ENCODE data around the gene MSI2.

Gene MSI2

DNA sequence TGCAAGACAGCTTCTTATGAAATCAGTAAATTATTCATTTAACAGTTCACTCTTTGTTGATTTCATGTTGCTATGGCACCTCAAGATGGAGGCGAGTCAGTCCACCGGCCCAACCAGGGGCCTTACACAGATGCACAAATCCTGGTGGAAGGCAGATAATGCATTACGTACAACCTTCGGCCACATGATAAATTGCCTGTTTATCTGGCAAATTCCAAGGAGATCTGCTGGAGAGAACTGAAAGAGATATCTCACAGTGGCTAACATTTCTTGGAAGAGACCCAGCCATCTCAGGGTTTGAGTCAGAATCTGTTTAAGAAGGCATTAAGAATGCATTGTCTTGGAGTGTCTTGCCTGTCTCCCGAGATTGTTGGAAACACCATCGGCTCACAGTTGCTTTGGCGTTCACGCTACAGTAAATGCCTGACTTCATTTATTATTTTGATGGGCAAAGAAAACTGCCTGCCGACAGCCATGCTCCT, 225.6 kb downstream of the MSI2 start:
- TF ChIP-seq CSDC2 (CRISPR knock-in tag; IDR thresholded peaks at IDR 0.05) (peak; percentile 41; the same call in 1 of the 2 replicates), POU6F1 (CRISPR knock-in tag; IDR thresholded peaks at IDR 0.05; ENCODE audit: borderline replicate concordance, low read depth) (no peak), OSR1 (CRISPR knock-in tag; IDR thresholded peaks at IDR 0.05) (no peak), PATZ1 (CRISPR knock-in tag; IDR thresholded peaks at IDR 0.05; ENCODE audit: borderline replicate concordance) (no peak), RARB (CRISPR knock-in tag; IDR thresholded peaks at IDR 0.05) (peak; percentile 48; the same call in 1 of the 2 replicates), TOX (CRISPR knock-in tag; IDR thresholded peaks at IDR 0.05; ENCODE audit: borderline replicate concordance) (peak; percentile 65; the same call in 1 of the 2 replicates), ISL1 (CRISPR knock-in tag; IDR thresholded peaks at IDR 0.05) (peak; percentile 89)
- TF ChIP-seq, protein P1, sequence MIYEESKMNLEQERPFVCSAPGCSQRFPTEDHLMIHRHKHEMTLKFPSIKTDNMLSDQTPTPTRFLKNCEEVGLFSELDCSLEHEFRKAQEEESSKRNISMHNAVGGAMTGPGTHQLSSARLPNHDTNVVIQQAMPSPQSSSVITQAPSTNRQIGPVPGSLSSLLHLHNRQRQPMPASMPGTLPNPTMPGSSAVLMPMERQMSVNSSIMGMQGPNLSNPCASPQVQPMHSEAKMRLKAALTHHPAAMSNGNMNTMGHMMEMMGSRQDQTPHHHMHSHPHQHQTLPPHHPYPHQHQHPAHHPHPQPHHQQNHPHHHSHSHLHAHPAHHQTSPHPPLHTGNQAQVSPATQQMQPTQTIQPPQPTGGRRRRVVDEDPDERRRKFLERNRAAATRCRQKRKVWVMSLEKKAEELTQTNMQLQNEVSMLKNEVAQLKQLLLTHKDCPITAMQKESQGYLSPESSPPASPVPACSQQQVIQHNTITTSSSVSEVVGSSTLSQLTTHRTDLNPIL (CRISPR knock-in tag; IDR thresholded peaks at IDR 0.05; ENCODE audit: low read depth) = 0 out of 2 replicates have a peak, but pooled peaks have one; percentile 46
- peak; percentile 86 for ATAC-seq

GRCh38 chr17:57482657-57483056, 226.3 kb downstream of the MSI2 start:
- TF ChIP-seq SNAI2 (CRISPR knock-in tag; IDR thresholded peaks at IDR 0.05) (no peak), ZNF565 (CRISPR knock-in tag; conservative IDR thresholded peaks at IDR 0.05; ENCODE audit: low read depth) (no peak), ARNTL (CRISPR knock-in tag; IDR thresholded peaks at IDR 0.05; ENCODE audit: borderline replicate concordance, low read depth) (no peak)
- ATAC-seq = peak; percentile 21

DNA sequence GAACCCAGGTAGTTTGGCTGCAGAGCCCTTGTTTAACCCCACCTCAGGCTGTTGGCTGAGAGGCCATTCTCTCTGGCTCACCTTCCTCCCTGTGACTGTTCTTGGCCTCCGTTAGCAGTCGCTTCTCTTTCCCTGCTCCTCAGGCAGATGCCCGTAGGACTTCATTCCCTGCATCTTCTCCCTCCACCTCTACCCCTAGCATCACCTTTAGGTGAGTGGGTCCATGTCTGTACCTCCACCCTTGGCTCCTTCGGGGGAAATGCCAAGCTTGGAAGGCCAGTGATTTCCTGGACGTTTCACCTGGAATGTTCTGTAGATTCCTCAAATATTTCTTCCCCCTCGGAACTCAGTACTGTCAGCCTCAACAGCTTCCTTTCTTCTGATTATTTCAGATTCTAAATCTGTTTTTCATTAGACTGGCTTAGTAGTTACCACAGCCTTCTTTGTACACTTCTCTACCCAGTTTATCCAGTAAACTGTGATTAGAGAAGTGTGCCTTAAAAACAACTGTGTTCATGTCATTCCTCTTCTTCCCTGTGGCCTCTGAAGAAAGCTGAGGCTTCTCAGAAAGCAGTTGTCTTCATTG, 227.9 kb downstream of the MSI2 start:
- ATAC-seq = peak; percentile 53

More for the DNA sequence above, 227.9 kb downstream of the MSI2 start:
- TF ChIP-seq ISL1 (CRISPR knock-in tag; IDR thresholded peaks at IDR 0.05) (no peak), PATZ1 (CRISPR knock-in tag; IDR thresholded peaks at IDR 0.05; ENCODE audit: borderline replicate concordance) (no peak), OSR1 (CRISPR knock-in tag; IDR thresholded peaks at IDR 0.05) (no peak), GLIS3 (CRISPR knock-in tag; IDR thresholded peaks at IDR 0.05) (no peak), TCF4 (CRISPR knock-in tag; IDR thresholded peaks at IDR 0.05; ENCODE audit: borderline replicate concordance) (no peak), ARNTL (CRISPR knock-in tag; IDR thresholded peaks at IDR 0.05; ENCODE audit: borderline replicate concordance, low read depth) (no peak), TSHZ2 (CRISPR knock-in tag; IDR thresholded peaks at IDR 0.05) (no peak), ZFP3 (CRISPR knock-in tag; IDR thresholded peaks at IDR 0.05) (no peak)
- TF ChIP-seq, protein P2, sequence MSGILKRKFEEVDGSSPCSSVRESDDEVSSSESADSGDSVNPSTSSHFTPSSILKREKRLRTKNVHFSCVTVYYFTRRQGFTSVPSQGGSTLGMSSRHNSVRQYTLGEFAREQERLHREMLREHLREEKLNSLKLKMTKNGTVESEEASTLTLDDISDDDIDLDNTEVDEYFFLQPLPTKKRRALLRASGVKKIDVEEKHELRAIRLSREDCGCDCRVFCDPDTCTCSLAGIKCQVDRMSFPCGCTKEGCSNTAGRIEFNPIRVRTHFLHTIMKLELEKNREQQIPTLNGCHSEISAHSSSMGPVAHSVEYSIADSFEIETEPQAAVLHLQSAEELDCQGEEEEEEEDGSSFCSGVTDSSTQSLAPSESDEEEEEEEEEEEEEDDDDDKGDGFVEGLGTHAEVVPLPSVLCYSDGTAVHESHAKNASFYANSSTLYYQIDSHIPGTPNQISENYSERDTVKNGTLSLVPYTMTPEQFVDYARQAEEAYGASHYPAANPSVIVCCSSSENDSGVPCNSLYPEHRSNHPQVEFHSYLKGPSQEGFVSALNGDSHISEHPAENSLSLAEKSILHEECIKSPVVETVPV (CRISPR knock-in tag; IDR thresholded peaks at IDR 0.05) = no peak
- TF ChIP-seq, protein P1 (CRISPR knock-in tag; IDR thresholded peaks at IDR 0.05; ENCODE audit: low read depth) = no peak
